ENCODE results near the gene JUN. TPM values are rescaled to one million over a fixed set of nuclear protein-coding genes. Genes with fewer than 3 reads are reported as not detected.

The JUN gene
- total and polyA plus RNA-seq, 2 of the 13 experiments (the other 11 are each of a cell fraction or from before 2014, with no cell fraction given) = 18.2 to 22.3 TPM

GRCh38 chr1:58789322-58789856 lies 5.5 kb upstream of the JUN start:
- Histone ChIP-seq H3K4me1 (ENCODE audit: insufficient read depth, low read length) (peaks cover 9% of the 10 kb centered on the region), H3K36me3 (replicated peaks in 1 of 2; ENCODE audit: control insufficient read depth in 1 of 2, insufficient read depth in 2 of 2, low read length in 2 of 2) (no peaks in the 10 kb centered on the region), H3K9ac (ENCODE audit: insufficient read depth, low read depth, low read length) (no peak overlapping the region), H2AFZ (ENCODE audit: low read length) (no peak overlapping the region), H3K4me2 (ENCODE audit: low read depth, low read length) (no peak overlapping the region), H3K9me3 (ENCODE audit: low read length) (no peaks in the 10 kb centered on the region), H3K27ac (ENCODE audit: extremely low read length, insufficient read depth, low read length) (no peak overlapping the region), H4K20me1 (ENCODE audit: insufficient read depth, low read length) (no peaks in the 10 kb centered on the region), H3K27me3 (ENCODE audit: control insufficient read depth in 1 of 2, insufficient read depth in 2 of 2, low read length in 2 of 2) (no peaks in the 10 kb centered on the region; a peak in 1 of 5 replicates), H3K79me2 (ENCODE audit: insufficient read depth, low read length) (no peaks in the 10 kb centered on the region), H3K4me3 (replicated peaks in 1 of 3; ENCODE audit: insufficient read depth in 1 of 3, low read depth in 2 of 3, low read length in 3 of 3) (no peak overlapping the region)
- 28% methylated on average over 6 of the region's 6 CpGs for WGBS (ENCODE audit: low lambda C conversion rate)
- DNase-seq (ENCODE audit: low spot score) (no peak), ATAC-seq (no peak), FAIRE-seq (no peak)
- BruUV-seq (replicated peaks) = no TSS peak
- intact Hi-C loops (cut with micrococcal nuclease; ENCODE audit: unreplicated experiment) = loop anchor here (10.0 kb wide), 4 partner anchors 355 to 905 kb away; no protein-coding TSS in a partner anchor
- CTCF ChIA-PET (ENCODE audit: low intra/inter-chr PET ratio, low total read pairs) = no interaction called here
- in situ Hi-C loops (cut with HindIII; ENCODE audit: extremely low pct_ligation_motif_present, low pct_unique_long_range_greater_than_20kb) = loop anchor here (5.0 to 10.0 kb wide), 3 partner anchors 93 to 505 kb away; partner anchors contain the start of gene FGGY
- POLR2A ChIA-PET = no interaction called here
- TF ChIP-seq NR2C2 (CRISPR knock-in tag; IDR thresholded peaks at IDR 0.05; ENCODE audit: borderline replicate concordance) = no peak
- TF ChIP-seq ZNF777 (CRISPR knock-in tag; IDR thresholded peaks at IDR 0.05) = no peak
- no peak for TF ChIP-seq ZNF296 (CRISPR knock-in tag; conservative IDR thresholded peaks at IDR 0.05)
- no peak for TF ChIP-seq MAF1 (CRISPR knock-in tag; IDR thresholded peaks at IDR 0.05; ENCODE audit: borderline replicate concordance)
- TF ChIP-seq SP140L (CRISPR knock-in tag; IDR thresholded peaks at IDR 0.05; ENCODE audit: borderline replicate concordance) = no peak
- no peak for TF ChIP-seq MTA3 (CRISPR knock-in tag; IDR thresholded peaks at IDR 0.05)
- no peak for TF ChIP-seq ZNF407 (CRISPR knock-in tag; IDR thresholded peaks at IDR 0.05; ENCODE audit: not compliant biosample characterization)
- TF ChIP-seq RXRB (CRISPR knock-in tag; IDR thresholded peaks at IDR 0.05; ENCODE audit: borderline replicate concordance) = no peak
- no peak for TF ChIP-seq NCOA2 (CRISPR knock-in tag; IDR thresholded peaks at IDR 0.05)
- TF ChIP-seq ZNF672 (CRISPR knock-in tag; IDR thresholded peaks at IDR 0.05) = no peak
- TF ChIP-seq PAXIP1 (CRISPR knock-in tag; conservative IDR thresholded peaks at IDR 0.05) = no peak
- TF ChIP-seq FOXK2 (IDR thresholded peaks at IDR 0.05) = no peak
- no peak for TF ChIP-seq ZSCAN25 (CRISPR knock-in tag; IDR thresholded peaks at IDR 0.05)
- no peak for TF ChIP-seq REL (CRISPR knock-in tag; conservative IDR thresholded peaks at IDR 0.05)
- no peak for TF ChIP-seq ESRRA (CRISPR knock-in tag; IDR thresholded peaks at IDR 0.05; ENCODE audit: low read depth)

Measured in HepG2 (cell line).